Measurements from ENCODE around the gene CXCL1.

The CXCL1 gene

DNA sequence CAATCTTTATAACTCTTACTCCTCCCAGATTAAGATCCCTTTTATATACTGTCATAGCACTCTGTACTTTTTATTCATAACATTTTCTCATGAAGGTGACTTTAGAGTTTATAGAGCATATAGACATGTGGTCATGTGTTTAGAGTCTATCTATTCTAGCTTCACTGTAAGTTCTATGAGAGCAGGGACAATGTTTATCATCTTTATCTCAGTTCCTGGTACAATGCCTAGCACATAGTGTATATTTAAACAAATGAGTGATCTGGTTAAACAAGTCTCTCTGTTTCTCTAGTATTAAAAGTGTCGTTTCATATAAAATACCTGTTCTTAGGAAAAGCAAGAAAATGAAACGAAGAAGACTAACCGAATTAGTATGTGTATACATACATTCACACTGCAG, 29.5 kb upstream of the CXCL1 start:
- Histone ChIP-seq H3K4me3 (ENCODE audit: low read length) (no peak overlapping the region), H3K4me2 (ENCODE audit: low read length) (no peak overlapping the region), H3K27me3 (ENCODE audit: control insufficient read depth, insufficient read depth, low read length) (no peaks in the 10 kb centered on the region), H3K9ac (ENCODE audit: low read depth, low read length) (no peak overlapping the region), H3K9me3 (replicated peaks; ENCODE audit: low read length) (no peaks in the 10 kb centered on the region), H3K36me3 (ENCODE audit: insufficient read depth, low read length) (no peaks in the 10 kb centered on the region), H3K4me1 (ENCODE audit: control insufficient read depth, insufficient read depth, low read length) (peaks cover 39% of the 10 kb centered on the region)

DNA sequence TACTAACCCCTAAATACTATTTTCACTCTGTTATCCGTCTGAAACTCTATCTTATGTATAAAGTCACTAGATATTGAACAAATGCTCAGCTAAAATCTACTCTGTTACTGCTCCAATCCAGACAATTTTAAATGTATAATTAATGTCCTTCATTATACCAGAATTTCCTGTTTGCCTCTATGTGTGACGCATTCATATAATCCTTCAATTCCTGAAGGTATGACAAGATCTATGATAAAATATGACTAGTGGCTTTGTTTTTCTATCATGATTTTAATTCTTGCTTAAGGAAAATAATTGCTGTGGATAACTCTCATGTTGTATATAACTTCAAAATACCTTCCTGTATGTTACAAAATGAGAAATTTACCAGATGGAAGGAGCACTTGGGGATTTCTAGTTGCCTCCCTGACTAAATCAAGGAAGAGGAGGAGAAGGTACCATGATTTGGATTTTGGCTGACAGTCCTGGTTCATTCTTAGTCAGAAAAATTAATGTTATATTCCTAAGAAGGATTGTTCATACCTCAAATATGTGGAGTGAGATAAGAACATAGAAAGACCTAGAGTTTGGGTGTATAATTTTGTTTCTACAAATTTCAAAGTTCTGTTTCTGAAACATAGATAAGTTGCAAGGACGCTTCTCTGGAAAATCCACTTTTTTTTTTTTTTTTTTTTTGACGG, 27.8 kb upstream of the CXCL1 start:
- no peak overlapping the region for H3K4me2 ChIP-seq (ENCODE audit: low read length)
- H3K9me3 ChIP-seq (replicated peaks; ENCODE audit: low read length) = no peaks in the 10 kb centered on the region
- H3K4me3 ChIP-seq (ENCODE audit: low read length) = no peak overlapping the region
- H3K27me3 ChIP-seq (ENCODE audit: control insufficient read depth, insufficient read depth, low read length) = no peaks in the 10 kb centered on the region
- H3K36me3 ChIP-seq (ENCODE audit: insufficient read depth, low read length) = no peaks in the 10 kb centered on the region
- H3K4me1 ChIP-seq (ENCODE audit: control insufficient read depth, insufficient read depth, low read length) = peaks cover 41% of the 10 kb centered on the region
- H3K9ac ChIP-seq (ENCODE audit: low read depth, low read length) = no peak overlapping the region

DNA sequence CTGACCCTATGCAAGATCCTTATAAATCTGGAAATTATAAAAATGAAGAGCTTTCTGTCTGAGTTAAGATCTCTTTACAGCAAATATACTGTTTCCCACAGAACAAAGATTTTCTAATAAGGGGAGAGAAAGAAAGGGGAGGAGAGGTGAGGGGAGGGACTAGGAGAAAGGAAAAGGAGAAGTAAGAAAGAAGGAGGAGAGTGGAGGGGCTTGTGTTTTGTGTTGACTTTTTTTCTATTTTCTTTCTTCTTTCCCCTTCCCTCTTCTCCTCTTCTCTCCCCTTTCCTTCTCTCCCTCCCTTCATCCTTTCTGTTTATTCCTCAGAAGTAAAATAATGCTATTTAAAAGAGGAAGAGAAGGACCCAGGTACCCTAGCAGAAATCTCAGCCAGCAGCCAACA, 26.5 kb upstream of the CXCL1 start:
- Histone ChIP-seq H3K27me3 (ENCODE audit: control insufficient read depth, insufficient read depth, low read length) (no peaks in the 10 kb centered on the region), H3K4me2 (ENCODE audit: low read length) (no peak overlapping the region), H3K9ac (ENCODE audit: low read depth, low read length) (no peak overlapping the region), H3K9me3 (replicated peaks; ENCODE audit: low read length) (no peaks in the 10 kb centered on the region), H3K36me3 (ENCODE audit: insufficient read depth, low read length) (no peaks in the 10 kb centered on the region), H3K4me3 (ENCODE audit: low read length) (no peak overlapping the region), H3K4me1 (ENCODE audit: control insufficient read depth, insufficient read depth, low read length) (peaks cover 30% of the 10 kb centered on the region)

DNA sequence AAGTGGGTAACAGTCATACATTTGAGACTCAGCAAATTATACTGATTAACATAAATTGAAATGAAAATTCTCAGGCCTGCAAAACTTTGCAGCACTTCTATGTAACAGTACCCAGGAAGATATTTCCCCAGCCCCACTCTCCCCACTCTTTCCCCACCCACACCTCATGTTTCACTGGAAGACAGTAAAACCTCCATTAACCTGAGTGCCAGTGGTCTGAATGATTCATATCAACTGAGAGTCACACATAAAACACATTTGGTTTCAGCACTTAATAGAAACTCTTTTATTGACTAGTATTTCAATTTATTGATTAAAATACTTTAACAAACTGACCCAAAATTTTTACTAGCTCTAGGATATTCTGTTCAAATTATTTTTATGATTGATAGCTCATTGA, 25.8 kb upstream of the CXCL1 start:
- Histone ChIP-seq H3K9me3 (replicated peaks; ENCODE audit: low read length) (no peaks in the 10 kb centered on the region), H3K36me3 (ENCODE audit: insufficient read depth, low read length) (no peaks in the 10 kb centered on the region), H3K27me3 (ENCODE audit: control insufficient read depth, insufficient read depth, low read length) (no peaks in the 10 kb centered on the region), H3K4me2 (ENCODE audit: low read length) (peak overlapping the region; percentile 12), H3K4me3 (ENCODE audit: low read length) (no peak overlapping the region), H3K9ac (ENCODE audit: low read depth, low read length) (peak overlapping the region; percentile 30), H3K4me1 (ENCODE audit: control insufficient read depth, insufficient read depth, low read length) (peaks cover 30% of the 10 kb centered on the region)

DNA sequence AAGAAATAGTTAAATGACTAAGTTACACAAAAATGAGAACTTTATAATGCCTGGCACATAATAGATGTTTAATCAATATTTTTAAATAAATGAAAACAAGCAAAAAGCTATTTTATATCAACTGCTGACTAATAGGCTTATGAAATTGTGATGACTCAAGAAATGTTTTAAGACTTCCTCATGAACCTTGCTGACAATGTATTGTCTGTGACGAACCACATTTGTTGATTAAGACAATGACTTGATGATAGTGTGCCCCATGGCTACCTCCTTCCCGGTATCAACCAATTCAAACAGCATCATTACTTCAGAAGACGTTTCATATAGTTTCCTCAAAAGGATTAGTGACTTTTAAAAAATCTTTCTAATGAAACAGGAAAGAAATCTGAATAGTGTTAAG, 24.8 kb upstream of the CXCL1 start:
- Histone ChIP-seq H3K36me3 (ENCODE audit: insufficient read depth, low read length) (no peaks in the 10 kb centered on the region), H3K9ac (ENCODE audit: low read depth, low read length) (no peak overlapping the region), H3K4me1 (ENCODE audit: control insufficient read depth, insufficient read depth, low read length) (peaks cover 30% of the 10 kb centered on the region), H3K4me3 (ENCODE audit: low read length) (no peak overlapping the region), H3K27me3 (ENCODE audit: control insufficient read depth, insufficient read depth, low read length) (no peaks in the 10 kb centered on the region), H3K4me2 (ENCODE audit: low read length) (peak overlapping the region; percentile 44), H3K9me3 (replicated peaks; ENCODE audit: low read length) (no peaks in the 10 kb centered on the region)

DNA sequence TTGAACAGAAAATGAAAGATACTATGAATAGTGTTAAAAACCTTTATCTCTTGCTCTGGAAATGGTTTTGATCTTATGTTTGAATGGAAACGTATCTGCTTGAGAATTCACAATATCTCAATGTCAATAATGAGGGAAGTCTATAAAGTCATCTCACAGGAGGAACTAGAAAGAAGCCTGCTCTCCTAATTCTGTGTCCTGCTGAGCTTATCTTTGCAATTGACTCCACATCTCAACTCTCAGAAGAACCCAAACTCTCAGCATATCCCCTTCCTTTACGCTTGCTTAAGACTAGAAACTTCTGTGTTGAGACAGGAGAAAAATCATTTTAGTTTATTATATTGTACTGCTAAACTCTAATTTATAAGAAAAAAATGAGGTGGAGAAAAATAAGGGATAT, 24.4 kb upstream of the CXCL1 start:
- H3K27me3 ChIP-seq (ENCODE audit: control insufficient read depth, insufficient read depth, low read length) = no peaks in the 10 kb centered on the region
- H3K4me3 ChIP-seq (ENCODE audit: low read length) = no peak overlapping the region
- H3K9me3 ChIP-seq (replicated peaks; ENCODE audit: low read length) = no peaks in the 10 kb centered on the region
- H3K4me1 ChIP-seq (ENCODE audit: control insufficient read depth, insufficient read depth, low read length) = peaks cover 30% of the 10 kb centered on the region
- H3K9ac ChIP-seq (ENCODE audit: low read depth, low read length) = no peak overlapping the region
- peak overlapping the region; percentile 3 for H3K4me2 ChIP-seq (ENCODE audit: low read length)
- H3K36me3 ChIP-seq (ENCODE audit: insufficient read depth, low read length) = no peaks in the 10 kb centered on the region

DNA sequence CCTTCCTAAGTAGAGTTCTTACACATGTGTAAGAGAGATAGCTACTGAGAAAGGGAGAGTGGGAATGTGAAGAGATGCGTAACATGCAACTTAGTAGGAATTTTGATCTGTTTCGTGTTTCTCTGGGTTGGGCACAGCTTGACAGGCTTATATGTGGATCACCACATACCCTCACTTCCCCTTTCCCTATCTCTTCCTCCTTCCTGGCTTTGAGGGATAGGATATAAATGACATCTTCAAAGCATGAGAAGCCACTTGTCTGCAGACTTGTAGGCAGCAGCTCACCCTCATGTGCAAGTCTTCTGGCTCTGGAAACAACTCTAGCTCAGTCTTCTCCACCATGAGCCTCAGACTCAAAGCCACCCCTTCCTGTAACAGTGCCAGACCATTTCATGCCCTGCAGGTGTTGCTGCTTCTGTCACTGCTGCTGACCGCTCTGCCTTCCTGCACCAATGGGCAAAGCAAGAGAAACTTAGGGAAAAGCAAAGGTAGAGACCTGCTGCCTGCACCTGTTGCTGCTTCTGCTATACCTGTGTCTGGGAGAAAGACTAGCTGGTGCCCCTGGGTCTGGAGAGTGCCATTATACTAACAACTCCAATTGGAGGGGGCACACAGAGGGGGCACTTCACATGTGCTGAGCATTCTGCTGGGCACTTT, 21.5 kb upstream of the CXCL1 start:
- Histone ChIP-seq H3K27me3 (ENCODE audit: control insufficient read depth, insufficient read depth, low read length) (no peaks in the 10 kb centered on the region), H3K9ac (ENCODE audit: low read depth, low read length) (no peak overlapping the region), H3K9me3 (replicated peaks; ENCODE audit: low read length) (no peaks in the 10 kb centered on the region), H3K4me2 (ENCODE audit: low read length) (no peak overlapping the region), H3K4me3 (ENCODE audit: low read length) (no peak overlapping the region), H3K4me1 (ENCODE audit: control insufficient read depth, insufficient read depth, low read length) (peaks cover 22% of the 10 kb centered on the region), H3K36me3 (ENCODE audit: insufficient read depth, low read length) (no peaks in the 10 kb centered on the region)

DNA sequence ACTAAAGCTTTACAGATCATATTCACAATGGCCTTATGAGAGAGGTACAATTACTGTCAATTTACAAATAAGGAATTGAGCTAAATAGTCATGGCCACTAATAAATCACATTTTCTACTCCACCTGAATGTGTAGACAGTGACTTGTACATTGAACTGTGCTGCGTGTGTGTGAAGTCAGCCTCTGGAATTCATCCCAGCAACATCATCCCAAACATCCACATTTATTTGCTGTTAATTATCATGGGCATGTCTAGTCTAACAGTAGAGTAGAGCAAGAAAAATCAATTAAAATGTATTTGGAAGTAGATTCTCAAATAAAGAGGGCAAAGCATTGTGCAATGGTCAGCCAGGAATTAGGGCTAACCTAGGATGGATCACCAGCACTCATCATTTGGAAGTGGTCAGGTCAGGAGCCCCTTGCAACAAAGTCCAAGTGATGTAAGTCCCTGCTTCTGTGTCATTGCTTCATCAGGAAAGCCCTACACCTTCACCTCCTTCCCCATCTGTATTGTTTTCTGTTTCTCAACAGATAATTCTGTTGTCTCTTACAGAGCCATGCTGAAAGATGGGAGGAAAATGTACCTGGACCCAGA, 20.9 kb upstream of the CXCL1 start:
- Histone ChIP-seq H3K9ac (ENCODE audit: low read depth, low read length) (no peak overlapping the region), H3K4me3 (ENCODE audit: low read length) (no peak overlapping the region), H3K27me3 (ENCODE audit: control insufficient read depth, insufficient read depth, low read length) (no peaks in the 10 kb centered on the region)

DNA sequence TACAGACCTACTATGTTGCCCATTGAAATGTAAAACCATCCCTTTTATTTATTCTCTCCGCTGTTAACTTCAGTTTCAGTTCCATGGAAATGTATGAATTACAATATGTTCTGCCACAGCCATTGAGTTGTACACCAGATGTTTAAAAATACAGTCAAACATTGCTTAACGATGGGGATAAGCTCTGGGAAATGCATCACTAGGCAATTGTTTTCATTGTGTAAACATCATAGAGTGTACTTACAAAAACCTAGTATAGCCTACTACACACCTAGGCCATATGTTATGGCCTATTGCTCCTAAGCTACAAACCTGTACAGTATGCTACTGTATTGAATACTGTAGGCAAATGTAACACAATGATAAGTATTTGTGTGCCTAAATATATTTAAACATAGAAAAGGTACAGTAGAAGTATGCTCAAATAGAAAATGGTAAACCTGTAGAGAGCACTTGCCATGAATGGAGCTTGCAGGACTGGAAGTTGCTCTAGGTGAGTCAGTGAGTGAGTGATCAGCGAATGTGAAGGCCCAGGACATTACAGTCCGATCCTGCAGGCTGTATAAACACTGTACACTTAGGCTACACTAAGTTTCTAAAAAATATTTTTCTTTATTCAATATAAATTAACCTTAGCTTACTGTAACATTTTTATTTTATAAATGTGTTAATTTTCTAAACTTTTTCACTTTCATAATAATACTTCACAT, 18.8 kb upstream of the CXCL1 start:
- Histone ChIP-seq H3K27me3 (ENCODE audit: control insufficient read depth, insufficient read depth, low read length) (no peaks in the 10 kb centered on the region), H3K36me3 (ENCODE audit: insufficient read depth, low read length) (no peaks in the 10 kb centered on the region), H3K4me3 (ENCODE audit: low read length) (no peak overlapping the region), H3K9ac (ENCODE audit: low read depth, low read length) (no peak overlapping the region), H3K4me2 (ENCODE audit: low read length) (no peak overlapping the region), H3K4me1 (ENCODE audit: control insufficient read depth, insufficient read depth, low read length) (peaks cover 11% of the 10 kb centered on the region), H3K9me3 (replicated peaks; ENCODE audit: low read length) (no peaks in the 10 kb centered on the region)

More for the DNA sequence above, 20.9 kb upstream of the CXCL1 start:
- H3K4me2 ChIP-seq (ENCODE audit: low read length) = no peak overlapping the region
- H3K9me3 ChIP-seq (replicated peaks; ENCODE audit: low read length) = no peaks in the 10 kb centered on the region
- peaks cover 22% of the 10 kb centered on the region for H3K4me1 ChIP-seq (ENCODE audit: control insufficient read depth, insufficient read depth, low read length)
- H3K36me3 ChIP-seq (ENCODE audit: insufficient read depth, low read length) = no peaks in the 10 kb centered on the region

DNA sequence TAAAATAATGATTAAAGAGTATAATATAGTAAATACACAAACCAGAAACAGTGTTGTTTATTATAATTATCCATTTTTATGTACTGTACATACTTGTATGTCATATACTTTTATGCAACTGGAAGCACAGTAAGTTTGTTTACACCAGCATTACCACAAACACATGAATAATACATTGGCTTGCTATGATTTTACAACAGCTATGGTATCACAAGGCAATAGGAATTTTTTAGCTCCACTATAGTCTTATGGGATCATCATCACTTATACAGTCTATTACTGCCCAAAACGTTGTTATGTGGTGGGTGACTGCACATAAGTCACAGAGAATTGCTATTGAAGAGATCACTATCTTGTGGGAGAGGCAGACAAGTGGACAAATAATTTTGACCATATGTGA, 17.9 kb upstream of the CXCL1 start:
- Histone ChIP-seq H3K4me3 (ENCODE audit: low read length) (no peak overlapping the region), H3K4me1 (ENCODE audit: control insufficient read depth, insufficient read depth, low read length) (peaks cover 20% of the 10 kb centered on the region), H3K9me3 (replicated peaks; ENCODE audit: low read length) (no peaks in the 10 kb centered on the region), H3K27me3 (ENCODE audit: control insufficient read depth, insufficient read depth, low read length) (no peaks in the 10 kb centered on the region), H3K9ac (ENCODE audit: low read depth, low read length) (no peak overlapping the region), H3K4me2 (ENCODE audit: low read length) (no peak overlapping the region), H3K36me3 (ENCODE audit: insufficient read depth, low read length) (no peaks in the 10 kb centered on the region)

DNA sequence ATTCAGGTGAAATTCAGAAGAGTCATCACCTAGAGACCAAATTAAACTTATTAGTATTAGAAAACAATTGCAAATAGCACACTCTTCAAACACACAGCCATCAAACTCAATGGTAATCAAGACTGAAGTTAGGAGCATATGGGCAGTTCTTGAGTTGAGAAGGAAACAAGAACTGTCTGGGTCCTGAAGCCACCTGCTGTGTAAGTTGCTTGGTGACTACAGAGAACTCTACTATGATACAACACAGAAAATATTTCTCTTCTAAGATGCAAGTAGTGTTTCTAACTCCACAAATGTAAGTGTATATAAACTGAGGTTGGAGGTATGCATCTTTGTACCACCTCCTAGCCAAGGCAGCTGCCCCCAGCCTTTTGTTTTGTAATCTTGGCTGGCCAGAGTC, 16.4 kb upstream of the CXCL1 start:
- peaks cover 25% of the 10 kb centered on the region for H3K4me1 ChIP-seq (ENCODE audit: control insufficient read depth, insufficient read depth, low read length)
- peak overlapping the region; percentile 70 for H3K4me2 ChIP-seq (ENCODE audit: low read length)
- no peak overlapping the region for H3K4me3 ChIP-seq (ENCODE audit: low read length)
- H3K9me3 ChIP-seq (replicated peaks; ENCODE audit: low read length) = peaks cover 11% of the 10 kb centered on the region
- no peak overlapping the region for H3K9ac ChIP-seq (ENCODE audit: low read depth, low read length)
- peaks cover 5% of the 10 kb centered on the region for H3K36me3 ChIP-seq (ENCODE audit: insufficient read depth, low read length)
- H3K27me3 ChIP-seq (ENCODE audit: control insufficient read depth, insufficient read depth, low read length) = no peaks in the 10 kb centered on the region

Measured in skeletal muscle satellite cell (primary cell).